H9 (cell line): Measurements from ENCODE around the gene KRT79. TPM values are rescaled to one million over a fixed set of nuclear protein-coding genes. Genes with fewer than 3 reads are reported as not detected.

Experiments
- DNase-seq: peaks from one replicate; pipeline ENCODE4 v3.0.0-alpha.2; 2017
- H2AFZ ChIP-seq: one replicate; pipeline ENCODE4 v1.6.1; 2013; ENCODE audit warnings: mild to moderate bottlenecking, low read length, control low read depth, moderate library complexity
- H2AK5ac ChIP-seq: 2 replicates; pipeline ENCODE4 v1.6.1; 2013; ENCODE audit warnings: low read length, control low read depth, mixed read lengths; ENCODE audit not compliant: insufficient read length
- H2BK120ac ChIP-seq: one replicate; pipeline ENCODE4 v1.6.1; 2013; ENCODE audit warnings: low read depth, mild to moderate bottlenecking, low read length, control low read depth, inconsistent platforms; ENCODE audit not compliant: poor library complexity, severe bottlenecking
- H2BK12ac ChIP-seq: 2 replicates; pipeline ENCODE4 v1.6.1; 2013; ENCODE audit warnings: low read length, control low read depth, mixed read lengths, low read depth; ENCODE audit not compliant: insufficient read length
- H2BK15ac ChIP-seq: 2 replicates; pipeline ENCODE4 v1.6.1; 2013; ENCODE audit warnings: low read depth, low read length, control low read depth
- H2BK20ac ChIP-seq: one replicate; pipeline ENCODE4 v1.6.1; 2013; ENCODE audit warnings: low read depth, mild to moderate bottlenecking, low read length, control low read depth, inconsistent platforms; ENCODE audit not compliant: poor library complexity, severe bottlenecking
- H2BK5ac ChIP-seq: 2 replicates; pipeline ENCODE4 v1.6.1; 2013; ENCODE audit warnings: low read length, control low read depth, mixed read lengths; ENCODE audit not compliant: insufficient read length
- H3K14ac ChIP-seq: 2 replicates; pipeline ENCODE4 v1.6.1; 2013; ENCODE audit warnings: low read length, control low read depth; ENCODE audit not compliant: insufficient read depth
- H3K18ac ChIP-seq: 2 replicates; pipeline ENCODE4 v1.6.1; 2013; ENCODE audit warnings: low read depth, mild to moderate bottlenecking, mixed read lengths, low read length, control low read depth; ENCODE audit not compliant: insufficient read length
- H3K23ac ChIP-seq: 2 replicates; pipeline ENCODE4 v1.6.1; 2013; ENCODE audit warnings: low read length, control low read depth, mixed read lengths, low read depth; ENCODE audit not compliant: insufficient read length
- H3K23me2 ChIP-seq: 2 replicates; pipeline ENCODE4 v1.6.1; 2013; ENCODE audit warnings: low read depth, mild to moderate bottlenecking, mixed read lengths, low read length, control low read depth; ENCODE audit not compliant: insufficient read length, poor library complexity, severe bottlenecking
- H3K27ac ChIP-seq: 2 replicates; pipeline ENCODE4 v1.5.1; 2013; ENCODE audit warnings: low read length, control low read depth, mixed read lengths, low read depth; ENCODE audit not compliant: insufficient read length
- H3K27me3 ChIP-seq: 2 replicates; pipeline ENCODE4 v1.6.1; 2013; ENCODE audit warnings: low read length, control low read depth, inconsistent platforms; ENCODE audit not compliant: insufficient read depth
- H3K4ac ChIP-seq: 2 replicates; pipeline ENCODE4 v1.6.1; 2013; ENCODE audit warnings: low read depth, mild to moderate bottlenecking, control low read depth, inconsistent platforms, low read length, moderate library complexity
- H3K4me1 ChIP-seq: 2 replicates; pipeline ENCODE4 v1.6.1; 2013; ENCODE audit warnings: low read length, control low read depth, inconsistent platforms; ENCODE audit not compliant: insufficient read depth
- H3K4me2 ChIP-seq: 2 replicates; pipeline ENCODE4 v1.6.1; 2013; ENCODE audit warnings: low read length, control low read depth, mixed read lengths; ENCODE audit not compliant: insufficient read length, insufficient read depth
- H3K56ac ChIP-seq: 2 replicates; pipeline ENCODE4 v1.6.1; 2013; ENCODE audit warnings: low read depth, mild to moderate bottlenecking, mixed read lengths, low read length, control low read depth; ENCODE audit not compliant: insufficient read length
- H3K79me1 ChIP-seq: 2 replicates; pipeline ENCODE4 v1.6.1; 2013; ENCODE audit warnings: low read depth, mild to moderate bottlenecking, moderate library complexity, low read length, control low read depth, inconsistent platforms; ENCODE audit not compliant: insufficient read depth, poor library complexity, severe bottlenecking
- H3K79me2 ChIP-seq: 2 replicates; pipeline ENCODE4 v1.6.1; 2013; ENCODE audit warnings: low read length, control low read depth, inconsistent platforms; ENCODE audit not compliant: insufficient read depth
- H3K9ac ChIP-seq: 2 replicates; pipeline ENCODE4 v1.6.1; 2013; ENCODE audit warnings: low read length, control low read depth, mixed read lengths; ENCODE audit not compliant: insufficient read length; ENCODE audit errors: extremely low read depth
- H3K9me3 ChIP-seq: one replicate; pipeline ENCODE4 v1.6.1; 2013; ENCODE audit warnings: low read depth, low read length, inconsistent platforms; ENCODE audit not compliant: control insufficient read depth
- H3T11ph ChIP-seq: one replicate; pipeline ENCODE4 v1.6.1; 2013; ENCODE audit warnings: mild to moderate bottlenecking, low read length, control low read depth, inconsistent platforms
- H4K20me1 ChIP-seq: one replicate; pipeline ENCODE4 v1.6.1; 2013; ENCODE audit not compliant: control insufficient read depth, insufficient read length, insufficient read depth
- H4K5ac ChIP-seq: 2 replicates; pipeline ENCODE4 v1.6.1; 2013; ENCODE audit warnings: low read depth, mild to moderate bottlenecking, mixed read lengths, low read length, control low read depth; ENCODE audit not compliant: insufficient read length
- H4K8ac ChIP-seq: replicated peaks from 2 replicates; pipeline ENCODE4 v1.6.1; 2013; ENCODE audit warnings: low read length, control low read depth, mixed read lengths, low read depth; ENCODE audit not compliant: insufficient read length
- H4K91ac ChIP-seq: 2 replicates; pipeline ENCODE4 v1.6.1; 2013; ENCODE audit warnings: low read depth, mild to moderate bottlenecking, moderate library complexity, mixed read lengths, low read length, control low read depth; ENCODE audit not compliant: insufficient read length
- H3K27ac Mint-ChIP-seq, 3 experiments: 2 replicates in 2 of 3; 3 replicates in 1 of 3; pipeline ENCODE4 v1.8.0; 2020 to 2021; ENCODE audit warnings: mixed read lengths in 3 of 3, mild to moderate bottlenecking in 1 of 3, moderate library complexity in 1 of 3
- H3K27me3 Mint-ChIP-seq: 2 replicates; pipeline ENCODE4 v1.8.0; 2021; ENCODE audit warnings: low read depth, mild to moderate bottlenecking, moderate library complexity, mixed read lengths
- H3K36me3 Mint-ChIP-seq, 3 experiments: 2 replicates in 2 of 3; 3 replicates in 1 of 3; pipeline ENCODE4 v1.8.0; 2020 to 2021; ENCODE audit warnings: low read depth in 3 of 3, mixed read lengths in 3 of 3; ENCODE audit not compliant: insufficient read depth in 1 of 3
- H3K4me1 Mint-ChIP-seq, 2 experiments: 2 replicates each; pipeline ENCODE4 v1.8.0; 2020; ENCODE audit warnings: mixed read lengths in 2 of 2
- H3K4me3 Mint-ChIP-seq, 2 experiments: 2 replicates in 1 of 2; 3 replicates in 1 of 2; pipeline ENCODE4 v1.8.0; 2020 to 2021; ENCODE audit warnings: mild to moderate bottlenecking in 2 of 2, mixed read lengths in 2 of 2, moderate library complexity in 1 of 2
- H3K9me3 Mint-ChIP-seq, 2 experiments: 2 replicates in 1 of 2; 3 replicates in 1 of 2; pipeline ENCODE4 v1.8.0; 2020; ENCODE audit warnings: mild to moderate bottlenecking in 2 of 2, mixed read lengths in 2 of 2, moderate library complexity in 1 of 2
- WGBS: extraction: QIAGEN DNeasy Blood & Tissue Kit; methylation state at CpG from one replicate; pipeline ENCODE4 v1.1.7; 2013; ENCODE audit warnings: missing lambda C conversion rate, low lambda C conversion rate, mixed read lengths; ENCODE audit not compliant: insufficient read length; ENCODE audit errors: extremely low coverage; 5-methylcytosine and 5-hydroxymethylcytosine counted together
- total RNA-seq: library from RNA; stranded (reverse); gene quantifications from 2 replicates; pipeline ENCODE4 v1.2.1, GENCODE V29; 2021
- TF ChIP-seq, protein P1 (sequence below): fragments of 200-600 bp; sonication (generic); conservative IDR thresholded peaks from 3 replicates; pipeline ENCODE4 v1.8.0; 2021; ENCODE audit warnings: antibody characterized with exemption, mild to moderate bottlenecking

The KRT79 gene
- total RNA-seq, 1 experiment from 2014 or later: not detected

DNA sequence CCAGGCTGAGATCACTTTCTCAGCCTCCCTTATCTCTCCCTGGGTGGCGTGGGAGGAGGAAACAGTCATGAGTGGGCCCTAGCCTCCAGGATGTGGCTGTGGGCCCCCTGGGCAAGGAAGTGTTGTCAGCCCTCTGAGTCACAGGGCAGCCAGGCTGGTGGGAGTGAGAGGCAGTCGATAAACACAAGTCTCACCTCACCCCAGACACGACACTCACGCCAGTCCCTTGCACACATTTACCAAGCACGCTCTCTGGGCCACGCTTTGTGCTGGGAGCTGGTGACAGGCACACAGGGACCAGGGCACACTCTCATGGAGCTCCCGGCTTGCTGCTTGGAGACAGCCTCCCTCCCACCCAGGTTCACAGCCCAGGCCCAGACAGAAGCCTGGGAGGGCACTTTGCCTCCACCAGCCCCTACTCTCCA, 1.9 kb upstream of the KRT79 start:
- H2BK5ac ChIP-seq: no peak overlapping the region
- H2BK120ac ChIP-seq: no peak overlapping the region
- no CpG with 5 or more reads among the region's 7 CpGs for WGBS
- H4K5ac ChIP-seq: no peak overlapping the region
- Mint-ChIP-seq H3K9me3 (no peaks in the 10 kb centered on the region), H3K36me3 (no peaks in the 10 kb centered on the region), H3K4me1 (no peaks in the 10 kb centered on the region; a peak in 1 of 4 replicates), H3K4me3 (no peak overlapping the region), H3K27ac (no peak overlapping the region; a peak in 1 of 7 replicates), H3K27me3 (peaks cover 9% of the 10 kb centered on the region)
- TF ChIP-seq, protein P1, sequence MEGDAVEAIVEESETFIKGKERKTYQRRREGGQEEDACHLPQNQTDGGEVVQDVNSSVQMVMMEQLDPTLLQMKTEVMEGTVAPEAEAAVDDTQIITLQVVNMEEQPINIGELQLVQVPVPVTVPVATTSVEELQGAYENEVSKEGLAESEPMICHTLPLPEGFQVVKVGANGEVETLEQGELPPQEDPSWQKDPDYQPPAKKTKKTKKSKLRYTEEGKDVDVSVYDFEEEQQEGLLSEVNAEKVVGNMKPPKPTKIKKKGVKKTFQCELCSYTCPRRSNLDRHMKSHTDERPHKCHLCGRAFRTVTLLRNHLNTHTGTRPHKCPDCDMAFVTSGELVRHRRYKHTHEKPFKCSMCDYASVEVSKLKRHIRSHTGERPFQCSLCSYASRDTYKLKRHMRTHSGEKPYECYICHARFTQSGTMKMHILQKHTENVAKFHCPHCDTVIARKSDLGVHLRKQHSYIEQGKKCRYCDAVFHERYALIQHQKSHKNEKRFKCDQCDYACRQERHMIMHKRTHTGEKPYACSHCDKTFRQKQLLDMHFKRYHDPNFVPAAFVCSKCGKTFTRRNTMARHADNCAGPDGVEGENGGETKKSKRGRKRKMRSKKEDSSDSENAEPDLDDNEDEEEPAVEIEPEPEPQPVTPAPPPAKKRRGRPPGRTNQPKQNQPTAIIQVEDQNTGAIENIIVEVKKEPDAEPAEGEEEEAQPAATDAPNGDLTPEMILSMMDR: no peak
- no peaks in the 10 kb centered on the region for H3K79me2 ChIP-seq
- no peak overlapping the region for H3T11ph ChIP-seq
- H2BK12ac ChIP-seq: no peak overlapping the region
- H4K20me1 ChIP-seq: no peaks in the 10 kb centered on the region
- H3K23me2 ChIP-seq: no peaks in the 10 kb centered on the region
- no peak overlapping the region for H4K8ac ChIP-seq
- H4K91ac ChIP-seq: no peak overlapping the region
- no peak overlapping the region for H3K18ac ChIP-seq
- no peak overlapping the region for H3K4me2 ChIP-seq
- no peak overlapping the region for H3K4ac ChIP-seq
- H3K14ac ChIP-seq: no peak overlapping the region
- no peak overlapping the region for H2AK5ac ChIP-seq
- H3K23ac ChIP-seq: no peak overlapping the region
- H3K27me3 ChIP-seq: no peaks in the 10 kb centered on the region; the same call in 1 of the 2 replicates
- H3K27ac ChIP-seq: no peak overlapping the region
- no peak overlapping the region for H3K56ac ChIP-seq
- H3K9me3 ChIP-seq: no peaks in the 10 kb centered on the region
- no peaks in the 10 kb centered on the region for H3K4me1 ChIP-seq
- no peak overlapping the region for H2BK20ac ChIP-seq
- no peak overlapping the region for H2AFZ ChIP-seq
- H3K9ac ChIP-seq: no peak overlapping the region
- no peak overlapping the region for H2BK15ac ChIP-seq
- DNase-seq: peak; percentile 20
- H3K79me1 ChIP-seq: no peaks in the 10 kb centered on the region
